ENCODE data around the gene TNS3.

DNA sequence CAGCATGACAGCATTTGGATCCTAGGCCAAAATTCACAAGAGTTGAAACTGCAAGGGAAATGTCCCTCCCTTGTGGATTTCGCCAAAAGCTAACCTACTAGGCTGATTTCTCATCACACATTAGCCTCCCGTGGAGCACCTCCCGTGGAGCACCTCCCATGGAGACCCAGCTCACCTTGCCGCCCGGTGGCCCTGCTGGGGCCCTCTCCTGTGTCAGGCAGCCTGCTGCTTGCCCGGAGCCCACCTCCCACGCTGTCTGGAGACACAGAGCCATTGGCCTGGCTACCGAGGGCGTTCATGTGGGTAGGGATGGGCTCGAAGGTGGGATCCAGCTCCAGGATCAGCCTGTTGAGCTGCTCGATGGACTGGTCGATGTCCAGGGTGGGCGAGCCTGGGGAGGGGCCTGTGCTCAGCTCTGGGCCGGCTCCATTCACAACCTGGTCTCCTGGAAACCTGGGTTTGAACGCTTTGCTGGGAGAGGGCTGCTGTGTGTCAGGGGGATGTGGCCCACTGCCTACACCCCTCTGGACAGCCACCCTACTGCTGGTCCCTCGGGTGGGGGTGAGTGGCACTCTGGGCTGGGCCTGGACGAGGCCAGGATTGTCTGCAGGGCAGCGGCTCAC, 213.6 kb downstream of the TNS3 start:
- TF ChIP-seq, protein P1, sequence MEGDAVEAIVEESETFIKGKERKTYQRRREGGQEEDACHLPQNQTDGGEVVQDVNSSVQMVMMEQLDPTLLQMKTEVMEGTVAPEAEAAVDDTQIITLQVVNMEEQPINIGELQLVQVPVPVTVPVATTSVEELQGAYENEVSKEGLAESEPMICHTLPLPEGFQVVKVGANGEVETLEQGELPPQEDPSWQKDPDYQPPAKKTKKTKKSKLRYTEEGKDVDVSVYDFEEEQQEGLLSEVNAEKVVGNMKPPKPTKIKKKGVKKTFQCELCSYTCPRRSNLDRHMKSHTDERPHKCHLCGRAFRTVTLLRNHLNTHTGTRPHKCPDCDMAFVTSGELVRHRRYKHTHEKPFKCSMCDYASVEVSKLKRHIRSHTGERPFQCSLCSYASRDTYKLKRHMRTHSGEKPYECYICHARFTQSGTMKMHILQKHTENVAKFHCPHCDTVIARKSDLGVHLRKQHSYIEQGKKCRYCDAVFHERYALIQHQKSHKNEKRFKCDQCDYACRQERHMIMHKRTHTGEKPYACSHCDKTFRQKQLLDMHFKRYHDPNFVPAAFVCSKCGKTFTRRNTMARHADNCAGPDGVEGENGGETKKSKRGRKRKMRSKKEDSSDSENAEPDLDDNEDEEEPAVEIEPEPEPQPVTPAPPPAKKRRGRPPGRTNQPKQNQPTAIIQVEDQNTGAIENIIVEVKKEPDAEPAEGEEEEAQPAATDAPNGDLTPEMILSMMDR (IDR thresholded peaks at IDR 0.05) = no peak
- TF ChIP-seq POLR2A (IDR thresholded peaks at IDR 0.05) = no peak
- no peak for TF ChIP-seq POLR2AphosphoS5 (IDR thresholded peaks at IDR 0.05)
